ENCODE data around the gene TYW5. TPM values are rescaled to one million over a fixed set of nuclear protein-coding genes. Genes with fewer than 3 reads are reported as not detected.

TYW5 gene
- total RNA-seq, 2 experiments from 2014 or later, result 10.3 to 11.6 TPM

GRCh38 chr2:199979398-199979797, 24.1 kb upstream of the TYW5 start:
- ChIA-PET POLR2A (no interaction called here), CTCF (interaction anchor here (1.0 to 1.4 kb wide), 4 partner anchors 39 to 504 kb away, joined by 3 to 6 read pairs (median 3); no protein-coding TSS in a partner anchor)

DNA sequence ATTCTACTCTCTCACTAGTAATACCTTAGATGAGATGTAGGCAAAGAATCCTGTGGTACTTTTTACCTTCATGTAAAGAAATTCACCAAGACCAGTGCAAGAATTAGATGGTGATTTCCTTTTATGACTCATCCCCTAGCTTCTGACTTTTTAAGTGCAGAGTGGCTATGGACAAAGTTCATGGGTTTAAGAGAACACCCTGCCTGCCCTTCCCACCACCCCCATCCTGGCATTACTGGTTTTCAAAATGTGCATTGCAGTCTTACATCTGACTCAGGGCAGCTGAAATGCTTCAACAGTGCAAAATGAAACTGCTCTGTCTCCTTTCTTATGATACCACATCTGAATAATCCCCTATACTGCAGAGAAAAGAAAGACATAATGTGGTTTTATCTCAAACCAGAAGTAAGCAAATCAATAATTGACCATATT, 22.7 kb upstream of the TYW5 start:
- ChIA-PET POLR2A (interaction anchor here (0.6 kb wide), 1 partner anchor 477 kb away, joined by 3 read pairs; no protein-coding TSS in a partner anchor), CTCF (no interaction called here)

DNA sequence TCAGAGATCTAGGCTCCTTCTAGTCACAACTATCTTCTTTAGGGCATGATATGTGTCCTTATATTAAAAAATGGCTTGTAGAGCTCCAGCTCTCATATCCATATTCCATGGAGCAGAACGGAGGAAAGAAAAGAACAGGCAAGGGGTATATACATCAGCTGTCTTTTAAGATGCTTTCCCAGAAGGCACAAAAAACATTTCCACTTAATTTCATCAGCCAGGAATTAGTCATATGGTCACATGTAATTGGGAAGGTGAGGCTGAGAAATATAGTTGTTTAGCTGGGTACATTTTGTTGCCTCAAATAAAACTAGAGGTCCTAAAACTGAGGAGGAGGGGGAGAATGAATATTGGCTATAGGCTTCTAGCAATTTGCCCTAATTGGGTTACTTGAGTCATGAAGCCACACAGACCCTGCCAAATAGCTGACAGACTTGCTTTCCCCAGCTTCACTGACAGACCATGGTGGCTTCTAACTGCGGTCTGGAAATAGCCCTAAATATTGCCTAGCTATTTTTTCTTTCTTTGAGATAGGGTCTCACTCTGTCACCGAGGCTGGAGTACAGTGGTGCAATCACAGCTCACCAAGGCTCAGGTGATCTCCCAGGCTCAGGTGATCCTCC, 20.1 kb upstream of the TYW5 start:
- ChIA-PET POLR2A (interaction anchor here (0.6 to 1.2 kb wide), 2 partner anchors 373 to 480 kb away, joined by 3 to 5 read pairs; no protein-coding TSS in a partner anchor), CTCF (interaction anchor here (1.4 kb wide), 1 partner anchor 10 kb away, joined by 5 read pairs; no protein-coding TSS in a partner anchor)

GRCh38 chr2:199973703-199974102, 18.4 kb upstream of the TYW5 start:
- POLR2A ChIA-PET, result no interaction called here
- CTCF ChIA-PET, result interaction anchor here (1.1 to 1.6 kb wide), 3 partner anchors 14 to 510 kb away, joined by 3 read pairs; no protein-coding TSS in a partner anchor

DNA sequence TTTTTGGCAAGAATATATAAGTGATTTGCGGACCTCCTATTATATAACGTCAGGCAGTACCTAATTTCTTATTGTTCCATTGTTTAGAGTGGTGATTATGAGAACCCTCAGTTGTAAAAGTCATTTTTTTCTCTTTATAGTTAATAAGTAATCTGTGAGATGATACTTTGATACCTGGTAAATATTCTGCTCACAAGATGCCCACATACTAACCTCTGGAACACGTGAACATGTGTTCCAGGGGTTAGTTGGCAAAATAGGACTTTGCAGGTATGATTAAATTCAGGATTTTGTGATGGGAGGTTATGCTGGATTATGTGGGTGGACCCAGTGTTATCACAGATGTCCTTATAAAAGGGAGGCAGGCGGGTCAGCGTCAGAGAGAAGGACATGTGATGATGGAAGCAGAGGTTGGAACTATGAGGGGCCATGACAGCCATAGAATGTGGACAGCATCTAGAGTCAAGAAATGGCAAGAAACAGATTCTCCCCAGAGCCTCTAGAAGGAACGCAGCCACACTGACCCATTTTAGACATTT, 16.9 kb upstream of the TYW5 start:
- CTCF ChIA-PET, result no interaction called here
- POLR2A ChIA-PET, result no interaction called here

DNA sequence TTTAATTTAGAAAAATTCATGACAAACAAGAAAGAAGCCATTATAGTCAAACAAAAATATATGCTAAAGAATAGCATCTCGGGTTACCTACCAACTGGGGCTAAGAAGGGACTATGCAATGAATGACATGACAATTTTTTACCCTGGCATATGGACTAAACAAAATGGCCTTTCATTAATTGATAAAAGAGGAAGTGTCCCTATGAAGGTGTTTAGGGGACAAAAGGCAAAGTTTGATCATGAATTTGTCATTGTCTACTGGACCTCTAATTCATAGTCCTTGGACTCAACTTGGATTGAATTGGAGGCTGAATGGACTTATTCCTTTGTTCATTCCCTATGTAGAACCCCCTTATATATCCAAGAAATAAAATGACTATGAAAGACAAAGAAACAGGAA, 12.8 kb upstream of the TYW5 start:
- ChIA-PET POLR2A (no interaction called here), CTCF (no interaction called here)

GRCh38 chr2:199966976-199967375, 11.7 kb upstream of the TYW5 start:
- ChIA-PET CTCF (interaction anchor here (0.6 kb wide), 1 partner anchor 859 kb away, joined by 6 read pairs; no protein-coding TSS in a partner anchor), POLR2A (no interaction called here)

DNA sequence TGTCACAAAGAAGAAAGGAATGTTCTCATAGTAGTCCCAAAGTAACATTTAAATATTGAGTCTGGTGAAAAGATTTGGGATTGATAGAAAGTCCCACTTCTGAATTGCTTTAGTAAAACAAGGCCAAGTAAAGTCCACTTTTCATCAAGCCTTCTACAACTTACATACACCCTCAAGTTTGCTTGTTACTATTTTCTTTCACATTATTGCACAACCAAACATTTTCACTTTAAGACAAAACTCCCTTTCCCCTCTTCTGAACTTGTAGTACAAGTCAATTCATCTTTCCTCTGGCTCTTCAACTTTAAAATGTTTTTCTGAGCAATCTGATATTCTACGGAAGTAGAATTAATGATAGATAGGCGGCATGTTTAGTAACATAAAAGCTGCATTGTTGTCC, 11.1 kb upstream of the TYW5 start:
- ChIA-PET POLR2A (no interaction called here), CTCF (interaction anchor here (0.6 kb wide), 1 partner anchor 860 kb away, joined by 6 read pairs; no protein-coding TSS in a partner anchor)

DNA sequence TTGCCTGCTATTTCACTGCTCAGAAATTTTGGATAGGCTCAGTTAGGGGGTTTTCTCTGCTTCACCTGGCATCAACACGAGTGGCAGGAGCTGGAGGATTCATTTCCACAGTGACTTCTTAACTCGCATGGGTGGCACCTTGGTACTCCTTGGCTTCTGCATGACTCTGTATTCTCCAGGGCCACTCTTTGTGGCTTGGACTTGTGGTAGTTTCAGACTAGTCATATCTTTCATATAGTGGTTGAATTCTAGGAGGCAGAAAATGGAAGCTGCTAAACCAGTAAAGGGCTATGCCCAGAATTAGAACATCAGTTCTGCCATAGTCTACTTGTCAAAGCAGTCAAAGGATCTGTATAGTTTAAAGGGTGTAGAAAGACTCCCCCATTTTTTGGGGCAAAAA, 6.9 kb upstream of the TYW5 start:
- CTCF ChIA-PET, result no interaction called here
- POLR2A ChIA-PET, result no interaction called here

GRCh38 chr2:199958014-199958413, 2.7 kb upstream of the TYW5 start:
- POLR2A ChIA-PET, result no interaction called here
- CTCF ChIA-PET, result no interaction called here

DNA sequence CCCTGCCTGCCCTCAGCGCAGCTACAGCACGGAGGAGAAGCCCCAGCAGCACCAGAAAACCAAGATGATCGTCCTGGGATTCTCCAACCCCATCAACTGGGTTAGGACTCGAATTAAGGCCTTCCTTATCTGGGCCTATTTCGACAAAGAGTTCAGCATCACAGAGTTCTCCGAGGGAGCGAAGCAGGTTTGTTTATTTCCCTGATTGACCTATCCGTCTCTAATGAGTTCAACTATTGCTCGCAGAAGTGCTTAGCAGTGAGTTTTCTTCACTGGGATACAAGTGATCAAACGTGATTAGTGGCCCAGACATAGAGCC, 730 bp upstream of the TYW5 start:
- POLR2A ChIA-PET, result no interaction called here
- CTCF ChIA-PET, result no interaction called here

DNA sequence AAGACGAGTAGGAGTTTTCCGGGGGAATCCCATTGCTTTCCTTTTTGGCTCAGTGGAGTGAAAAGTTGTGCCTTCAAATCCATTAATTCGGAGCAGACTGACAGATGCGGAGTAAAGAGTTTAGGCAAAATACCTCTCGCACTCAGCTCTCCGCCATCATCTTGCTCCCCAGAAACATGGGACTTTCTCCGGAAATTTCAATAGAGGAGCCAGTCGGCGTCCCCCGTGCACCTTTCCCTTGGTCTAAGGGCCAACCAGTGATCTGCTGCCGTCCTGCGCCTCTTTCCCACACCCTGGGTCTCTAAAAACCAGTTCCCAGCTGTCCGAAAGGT, 318 bp downstream of the TYW5 start:
- ChIA-PET CTCF (no interaction called here), POLR2A (no interaction called here)

GRCh38 chr2:199951023-199951422, 4.3 kb downstream of the TYW5 start:
- CTCF ChIA-PET, result no interaction called here
- POLR2A ChIA-PET, result no interaction called here

GRCh38 chr2:199950396-199950795, 4.9 kb downstream of the TYW5 start:
- CTCF ChIA-PET, result interaction anchor here (0.6 kb wide), 1 partner anchor 369 kb away, joined by 4 read pairs; no protein-coding TSS in a partner anchor

DNA sequence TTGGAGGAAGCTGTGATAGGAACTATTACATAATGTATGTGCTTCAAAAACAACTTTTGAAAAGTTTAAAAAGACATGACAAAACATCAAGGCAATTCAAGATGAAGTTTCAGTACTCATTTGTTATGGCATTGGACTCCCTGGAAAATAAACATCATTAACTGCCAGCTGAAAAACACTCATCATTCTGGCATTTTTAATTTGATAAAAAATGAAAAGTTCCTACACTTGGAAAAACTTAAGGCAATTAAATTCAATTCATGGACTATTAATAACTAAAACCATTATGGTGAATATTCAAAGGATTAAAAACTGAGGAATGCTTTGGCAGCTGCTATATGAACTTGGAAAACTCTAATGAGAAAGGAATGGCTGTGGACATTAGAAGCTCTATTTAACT, 8.5 kb downstream of the TYW5 start:
- POLR2A ChIA-PET, result no interaction called here
- CTCF ChIA-PET, result no interaction called here

More at GRCh38 chr2:199950396-199950795, 4.9 kb downstream of the TYW5 start:
- POLR2A ChIA-PET, result no interaction called here

DNA sequence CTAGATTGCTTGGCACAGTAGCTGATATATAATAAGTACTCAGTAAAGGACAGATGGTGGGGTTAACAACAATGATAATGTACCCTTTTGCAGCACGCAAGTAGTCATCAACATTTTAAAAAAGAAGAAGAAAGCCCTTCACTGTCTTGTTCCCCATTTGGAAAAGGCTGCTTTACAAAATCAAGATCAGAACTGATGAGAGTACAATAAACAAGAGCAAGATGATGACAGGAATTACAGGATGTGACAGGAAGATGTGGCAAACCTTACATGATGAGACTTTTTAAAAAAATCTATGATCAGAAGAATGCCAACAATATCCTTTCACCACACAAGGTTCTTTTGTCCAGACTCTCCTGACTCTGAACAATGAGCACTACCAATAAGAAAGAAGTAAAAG, 9.1 kb downstream of the TYW5 start:
- POLR2A ChIA-PET, result no interaction called here
- CTCF ChIA-PET, result no interaction called here

DNA sequence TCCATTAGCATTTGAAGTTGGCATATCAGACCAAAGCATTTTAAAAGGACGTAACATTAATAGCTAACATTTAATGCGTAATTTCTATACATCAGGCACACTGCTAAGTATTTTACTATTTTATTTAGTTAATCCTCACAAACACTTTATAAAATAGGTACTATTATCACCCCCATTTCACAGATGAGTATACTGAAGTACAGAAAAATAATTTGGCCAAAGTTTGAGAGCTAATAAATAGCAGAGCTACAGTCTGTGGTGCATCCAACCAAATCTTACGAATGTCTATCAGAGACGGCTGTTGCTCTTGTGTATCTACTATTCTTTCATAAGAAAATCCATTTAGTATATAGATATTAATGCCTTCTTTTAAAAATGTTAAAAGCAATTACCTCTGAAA, 11.9 kb downstream of the TYW5 start:
- POLR2A ChIA-PET, result no interaction called here
- CTCF ChIA-PET, result no interaction called here

DNA sequence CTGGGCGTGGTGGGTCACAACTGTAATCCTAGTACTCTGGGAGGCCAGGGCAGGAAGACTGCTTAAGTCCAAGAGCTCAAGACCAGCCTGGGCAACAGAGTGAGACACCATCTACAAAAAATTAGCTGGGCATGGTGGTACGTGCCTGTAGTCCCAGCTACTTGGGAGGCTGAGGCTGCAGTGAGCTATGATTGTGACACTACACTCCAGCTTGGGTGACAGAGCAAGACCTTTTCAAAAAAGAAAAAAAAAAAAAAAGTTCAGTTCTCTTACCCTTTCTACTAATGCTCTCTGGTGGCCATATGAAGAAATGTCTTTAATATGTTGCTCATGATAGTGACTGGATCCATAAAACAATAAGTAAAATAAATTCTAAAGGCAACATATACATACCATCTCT, 14.9 kb downstream of the TYW5 start:
- ChIA-PET CTCF (interaction anchor here (1.1 to 2.2 kb wide), 2 partner anchors 9 to 39 kb away, joined by 3 to 5 read pairs; no protein-coding TSS in a partner anchor), POLR2A (no interaction called here)

DNA sequence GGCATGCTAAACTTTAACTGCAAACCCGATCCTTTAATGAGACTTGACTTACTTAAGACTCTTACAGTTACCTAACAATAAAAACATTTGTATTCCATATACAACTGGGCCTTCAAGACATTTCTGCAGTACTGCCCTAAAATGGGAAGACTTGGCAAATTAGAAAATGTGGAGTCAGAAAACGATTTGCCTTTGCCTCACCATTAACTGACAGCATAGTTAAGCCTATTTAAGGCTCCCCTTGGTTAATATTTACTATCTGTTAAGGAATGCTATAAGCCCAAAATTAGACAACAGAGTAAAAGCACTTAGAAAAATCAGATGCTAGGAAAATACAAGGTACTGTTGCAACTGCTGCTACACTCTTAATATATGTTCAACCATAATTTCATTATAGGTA, 18.7 kb downstream of the TYW5 start:
- ChIA-PET CTCF (no interaction called here), POLR2A (no interaction called here)

- ChIA-PET CTCF (no interaction called here), POLR2A (no interaction called here)
Observed at GRCh38 chr2:199933466-199933865, 21.8 kb downstream of the TYW5 start.

- ChIA-PET CTCF (no interaction called here), POLR2A (no interaction called here)
Observed at GRCh38 chr2:199932312-199932855, 22.9 kb downstream of the TYW5 start.

- ChIA-PET CTCF (no interaction called here), POLR2A (no interaction called here)
Observed at GRCh38 chr2:199929262-199929661, 26.0 kb downstream of the TYW5 start.

Measured in activated CD8-positive, alpha-beta memory T cell treated with anti-CD3 and anti-CD28 coated beads for 36 hours (primary cell).